HepG2 (cell line): ENCODE results near the gene ACER3. TPM values are rescaled to one million over a fixed set of nuclear protein-coding genes. Genes with fewer than 3 reads are reported as not detected.

Experiments
- ATAC-seq: fragments of 200-7000 bp; cut with Tn5 transposase; 3 replicates; pipeline ENCODE4 v1.9.1; 2020; ENCODE audit warnings: mild to moderate bottlenecking, moderate library complexity
- BruUV-seq: library from RNA; stranded (reverse); fragments of 400-500 nt; replicated peaks from 2 replicates; lab custom pipeline; 2021; lab: Mats Ljungman, UMichigan
- CTCF ChIA-PET: fragments of 300-600 bp; formaldehyde crosslinking; extraction: SDS; loops from one replicate; lab custom pipeline; 2021; ENCODE audit warnings: low total read pairs, inconsistent platforms, low intra/inter-chr PET ratio; lab: Yijun Ruan, JAX
- POLR2A ChIA-PET: fragments of 350-600 bp; sonication (Branson Sonifier 250); formaldehyde crosslinking; loops from one replicate; lab custom pipeline; 2020; ENCODE audit warnings: antibody characterized with exemption, inconsistent platforms; lab: Yijun Ruan, JAX
- DNase-seq: peaks from one replicate; pipeline ENCODE4 v3.0.0-alpha.2; 2015; ENCODE audit warnings: low spot score
- FAIRE-seq: peaks from 3 replicates; lab custom pipeline; 2011; peaks lifted over from hg19 to GRCh38; lab: Jason Lieb, UNC
- H2AFZ ChIP-seq: one replicate; pipeline ENCODE4 v1.6.1; 2011; ENCODE audit warnings: low read length, inconsistent platforms
- H3K27ac ChIP-seq: fragments of 300-600 bp; 3 replicates; pipeline ENCODE4 v1.8.0; 2011; ENCODE audit warnings: mixed run types, mild to moderate bottlenecking, mixed read lengths, low read length, inconsistent platforms; ENCODE audit not compliant: insufficient read depth; ENCODE audit errors: extremely low read length
- H3K27me3 ChIP-seq, 2 experiments: fragments of 200-600 bp in 1 of 2; 2 replicates in 1 of 2; 3 replicates in 1 of 2; pipeline versions ENCODE4 v1.6.0 to v1.8.0; 2011; ENCODE audit warnings: low read length in 2 of 2, mild to moderate bottlenecking in 2 of 2, moderate library complexity in 2 of 2, inconsistent platforms in 1 of 2; ENCODE audit not compliant: insufficient read depth in 2 of 2, control insufficient read depth in 1 of 2
- H3K36me3 ChIP-seq, 2 experiments: fragments of 200-600 bp in 1 of 2; replicated peaks in 1 of 2; 2 replicates in 1 of 2; 3 replicates in 1 of 2; pipeline versions ENCODE4 v1.5.1 to v1.8.0; 2011; ENCODE audit warnings: low read length in 2 of 2, inconsistent platforms in 1 of 2; ENCODE audit not compliant: insufficient read depth in 2 of 2, control insufficient read depth in 1 of 2
- H3K4me1 ChIP-seq: 2 replicates; pipeline ENCODE4 v1.5.1; 2012; ENCODE audit warnings: low read length, inconsistent platforms; ENCODE audit not compliant: insufficient read depth
- H3K4me2 ChIP-seq: 2 replicates; pipeline ENCODE4 v1.6.0; 2011; ENCODE audit warnings: low read depth, low read length, inconsistent platforms
- H3K4me3 ChIP-seq, 3 experiments: fragments of 200-600 bp in 1 of 3; sonication (generic), shearing (Covaris generic) in 1 of 3; replicated peaks in 1 of 3; 2 replicates each; pipeline ENCODE4 v1.5.1; 2011 to 2016; ENCODE audit warnings: low read length in 3 of 3, inconsistent platforms in 2 of 3, low read depth in 2 of 3, mild to moderate bottlenecking in 2 of 3, control low read depth in 1 of 3, mixed read lengths in 1 of 3; ENCODE audit not compliant: insufficient read depth in 1 of 3
- H3K79me2 ChIP-seq: one replicate; pipeline ENCODE4 v1.6.1; 2011; ENCODE audit warnings: low read length, inconsistent platforms; ENCODE audit not compliant: insufficient read depth
- H3K9ac ChIP-seq: 2 replicates; pipeline ENCODE4 v1.6.0; 2011; ENCODE audit warnings: mild to moderate bottlenecking, low read depth, low read length, inconsistent platforms; ENCODE audit not compliant: insufficient read depth
- H3K9me3 ChIP-seq: 2 replicates; pipeline ENCODE4 v1.5.1; 2012; ENCODE audit warnings: mild to moderate bottlenecking, low read length
- H4K20me1 ChIP-seq: 2 replicates; pipeline ENCODE4 v1.6.0; 2011; ENCODE audit warnings: inconsistent platforms, mild to moderate bottlenecking, low read length, moderate library complexity; ENCODE audit not compliant: insufficient read depth
- EZH2 ChIP-seq: conservative IDR thresholded peaks from 2 replicates; pipeline ENCODE4 v1.6.1; 2012; ENCODE audit warnings: mild to moderate bottlenecking, low read depth, low read length, moderate library complexity
- KLF11 ChIP-seq: IDR thresholded peaks from 2 replicates; pipeline ENCODE4 v1.6.1; 2016; ENCODE audit warnings: missing compliant biosample characterization
- RERE ChIP-seq: IDR thresholded peaks from 2 replicates; pipeline ENCODE4 v1.6.1; 2016; ENCODE audit warnings: low read depth, missing genetic modification reagents, missing compliant biosample characterization
- WGBS: methylation state at CpG from one replicate; pipeline ENCODE4 v1.1.6; 2017; ENCODE audit warnings: low lambda C conversion rate; 5-methylcytosine and 5-hydroxymethylcytosine counted together
- in situ Hi-C: cut with HindIII; loops from 2 replicates; pipeline ENCODE4 v1.10.0; 2017; ENCODE audit warnings: low pct_unique_long_range_greater_than_20kb; ENCODE audit not compliant: extremely low pct_ligation_motif_present
- intact Hi-C: fragments of 100-400 bp; cut with micrococcal nuclease; formaldehyde crosslinking; loops from one replicate; pipeline ENCODE4 v1.10.0; 2022; ENCODE audit not compliant: unreplicated experiment
- polyA plus RNA-seq, 8 experiments: library from polyadenylated mRNA; depleted of rRNA in 3 of 8; stranded (reverse) in 7 of 8; unstranded in 1 of 8; fragments of >200 nt; fragmentation: Illumina TruSeq in 4 of 8; extraction: Trizol in 4 of 8; gene quantifications; 2 replicates each; pipeline versions ENCODE4 v1.2.1 to v1.2.3, GENCODE V29; 2011 to 2016; ENCODE audit warnings: low read depth in 4 of 8, missing spikeins in 1 of 8, mixed read lengths in 1 of 8; ENCODE audit not compliant: insufficient read depth in 1 of 8
- total RNA-seq, 5 experiments: library from RNA; depleted of rRNA; stranded (reverse); fragments of >200 nt; fragmentation: Illumina TruSeq; extraction: Trizol; gene quantifications; 2 replicates each; pipeline ENCODE4 v1.2.3, GENCODE V29; 2016; ENCODE audit warnings: low read depth in 1 of 5
- TF ChIP-seq, protein P1 (sequence below): IDR thresholded peaks from 2 replicates; pipeline ENCODE4 v1.6.1; 2018; ENCODE audit warnings: missing genetic modification reagents
- TF ChIP-seq, protein P2 (sequence below): sonication (generic); formaldehyde crosslinking; IDR thresholded peaks from 2 replicates; pipeline ENCODE4 v1.9.0; 2022; ENCODE audit warnings: missing genetic modification reagents, mild to moderate bottlenecking, borderline replicate concordance
- TF ChIP-seq, protein P3 (sequence below): sonication (generic); formaldehyde crosslinking; IDR thresholded peaks from 2 replicates; pipeline ENCODE4 v1.5.1; 2020; ENCODE audit warnings: missing genetic modification reagents, mild to moderate bottlenecking, borderline replicate concordance
- TF ChIP-seq, protein P4 (sequence below): sonication (generic); formaldehyde crosslinking; IDR thresholded peaks from 2 replicates; pipeline ENCODE4 v1.8.0; 2022; ENCODE audit warnings: mild to moderate bottlenecking, missing genetic modification reagents; ENCODE audit not compliant: insufficient replicate concordance

The ACER3 gene
- total and polyA plus RNA-seq, 2 of the 13 experiments (the other 11 are each of a cell fraction or from before 2014, with no cell fraction given), result 6.0 to 9.8 TPM

- ATAC-seq (no peak), FAIRE-seq (no peak), DNase-seq (no peak)
- TF ChIP-seq, protein P1, sequence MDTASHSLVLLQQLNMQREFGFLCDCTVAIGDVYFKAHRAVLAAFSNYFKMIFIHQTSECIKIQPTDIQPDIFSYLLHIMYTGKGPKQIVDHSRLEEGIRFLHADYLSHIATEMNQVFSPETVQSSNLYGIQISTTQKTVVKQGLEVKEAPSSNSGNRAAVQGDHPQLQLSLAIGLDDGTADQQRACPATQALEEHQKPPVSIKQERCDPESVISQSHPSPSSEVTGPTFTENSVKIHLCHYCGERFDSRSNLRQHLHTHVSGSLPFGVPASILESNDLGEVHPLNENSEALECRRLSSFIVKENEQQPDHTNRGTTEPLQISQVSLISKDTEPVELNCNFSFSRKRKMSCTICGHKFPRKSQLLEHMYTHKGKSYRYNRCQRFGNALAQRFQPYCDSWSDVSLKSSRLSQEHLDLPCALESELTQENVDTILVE (CRISPR knock-in tag), result no peak
- TF ChIP-seq, protein P2, sequence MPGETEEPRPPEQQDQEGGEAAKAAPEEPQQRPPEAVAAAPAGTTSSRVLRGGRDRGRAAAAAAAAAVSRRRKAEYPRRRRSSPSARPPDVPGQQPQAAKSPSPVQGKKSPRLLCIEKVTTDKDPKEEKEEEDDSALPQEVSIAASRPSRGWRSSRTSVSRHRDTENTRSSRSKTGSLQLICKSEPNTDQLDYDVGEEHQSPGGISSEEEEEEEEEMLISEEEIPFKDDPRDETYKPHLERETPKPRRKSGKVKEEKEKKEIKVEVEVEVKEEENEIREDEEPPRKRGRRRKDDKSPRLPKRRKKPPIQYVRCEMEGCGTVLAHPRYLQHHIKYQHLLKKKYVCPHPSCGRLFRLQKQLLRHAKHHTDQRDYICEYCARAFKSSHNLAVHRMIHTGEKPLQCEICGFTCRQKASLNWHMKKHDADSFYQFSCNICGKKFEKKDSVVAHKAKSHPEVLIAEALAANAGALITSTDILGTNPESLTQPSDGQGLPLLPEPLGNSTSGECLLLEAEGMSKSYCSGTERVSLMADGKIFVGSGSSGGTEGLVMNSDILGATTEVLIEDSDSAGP (CRISPR knock-in tag), result 0 out of 2 replicates have a peak, but pooled peaks have one; percentile 14
- TF ChIP-seq, protein P3, sequence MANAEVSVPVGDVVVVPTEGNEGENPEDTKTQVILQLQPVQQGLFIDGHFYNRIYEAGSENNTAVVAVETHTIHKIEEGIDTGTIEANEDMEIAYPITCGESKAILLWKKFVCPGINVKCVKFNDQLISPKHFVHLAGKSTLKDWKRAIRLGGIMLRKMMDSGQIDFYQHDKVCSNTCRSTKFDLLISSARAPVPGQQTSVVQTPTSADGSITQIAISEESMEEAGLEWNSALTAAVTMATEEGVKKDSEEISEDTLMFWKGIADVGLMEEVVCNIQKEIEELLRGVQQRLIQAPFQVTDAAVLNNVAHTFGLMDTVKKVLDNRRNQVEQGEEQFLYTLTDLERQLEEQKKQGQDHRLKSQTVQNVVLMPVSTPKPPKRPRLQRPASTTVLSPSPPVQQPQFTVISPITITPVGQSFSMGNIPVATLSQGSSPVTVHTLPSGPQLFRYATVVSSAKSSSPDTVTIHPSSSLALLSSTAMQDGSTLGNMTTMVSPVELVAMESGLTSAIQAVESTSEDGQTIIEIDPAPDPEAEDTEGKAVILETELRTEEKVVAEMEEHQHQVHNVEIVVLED (CRISPR knock-in tag), result no peak
- TF ChIP-seq KLF11 (CRISPR knock-in tag), result no peak
- 0 out of 2 replicates have a peak, but pooled peaks have one; percentile 55 for TF ChIP-seq EZH2
- no peak for TF ChIP-seq RERE
- TF ChIP-seq, protein P4, sequence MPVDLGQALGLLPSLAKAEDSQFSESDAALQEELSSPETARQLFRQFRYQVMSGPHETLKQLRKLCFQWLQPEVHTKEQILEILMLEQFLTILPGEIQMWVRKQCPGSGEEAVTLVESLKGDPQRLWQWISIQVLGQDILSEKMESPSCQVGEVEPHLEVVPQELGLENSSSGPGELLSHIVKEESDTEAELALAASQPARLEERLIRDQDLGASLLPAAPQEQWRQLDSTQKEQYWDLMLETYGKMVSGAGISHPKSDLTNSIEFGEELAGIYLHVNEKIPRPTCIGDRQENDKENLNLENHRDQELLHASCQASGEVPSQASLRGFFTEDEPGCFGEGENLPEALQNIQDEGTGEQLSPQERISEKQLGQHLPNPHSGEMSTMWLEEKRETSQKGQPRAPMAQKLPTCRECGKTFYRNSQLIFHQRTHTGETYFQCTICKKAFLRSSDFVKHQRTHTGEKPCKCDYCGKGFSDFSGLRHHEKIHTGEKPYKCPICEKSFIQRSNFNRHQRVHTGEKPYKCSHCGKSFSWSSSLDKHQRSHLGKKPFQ (CRISPR knock-in tag), result no peak
- Histone ChIP-seq H3K27me3 (peaks cover 8 to 71% of the 10 kb centered on the region in 2 experiments), H3K4me3 (no peak overlapping the region), H4K20me1 (no peaks in the 10 kb centered on the region), H3K4me2 (no peak overlapping the region), H3K79me2 (no peaks in the 10 kb centered on the region), H3K27ac (no peak overlapping the region), H3K9ac (no peak overlapping the region), H3K4me1 (peaks cover 36% of the 10 kb centered on the region), H2AFZ (no peak overlapping the region), H3K9me3 (no peaks in the 10 kb centered on the region), H3K36me3 (no peaks in the 10 kb centered on the region)
- 33% methylated on average over 16 of the region's 16 CpGs for WGBS
- intact Hi-C loops (no loop called here), in situ Hi-C loops (loop anchor here (25.0 kb wide), 1 partner anchor 127 kb away; no protein-coding TSS in a partner anchor)
- ChIA-PET CTCF (interaction anchor here (1.2 kb wide), 1 partner anchor 119 kb away, joined by 5 read pairs; no protein-coding TSS in a partner anchor), POLR2A (no interaction called here)
- BruUV-seq, result no TSS peak
Observed at GRCh38 chr11:77038825-77039326, 178.2 kb downstream of the ACER3 start.
